ENCODE measurements around the gene GNAZ.
A peak's percentile ranks its signal among the peaks of the same experiment; 100 is the strongest.

The GNAZ gene

DNA sequence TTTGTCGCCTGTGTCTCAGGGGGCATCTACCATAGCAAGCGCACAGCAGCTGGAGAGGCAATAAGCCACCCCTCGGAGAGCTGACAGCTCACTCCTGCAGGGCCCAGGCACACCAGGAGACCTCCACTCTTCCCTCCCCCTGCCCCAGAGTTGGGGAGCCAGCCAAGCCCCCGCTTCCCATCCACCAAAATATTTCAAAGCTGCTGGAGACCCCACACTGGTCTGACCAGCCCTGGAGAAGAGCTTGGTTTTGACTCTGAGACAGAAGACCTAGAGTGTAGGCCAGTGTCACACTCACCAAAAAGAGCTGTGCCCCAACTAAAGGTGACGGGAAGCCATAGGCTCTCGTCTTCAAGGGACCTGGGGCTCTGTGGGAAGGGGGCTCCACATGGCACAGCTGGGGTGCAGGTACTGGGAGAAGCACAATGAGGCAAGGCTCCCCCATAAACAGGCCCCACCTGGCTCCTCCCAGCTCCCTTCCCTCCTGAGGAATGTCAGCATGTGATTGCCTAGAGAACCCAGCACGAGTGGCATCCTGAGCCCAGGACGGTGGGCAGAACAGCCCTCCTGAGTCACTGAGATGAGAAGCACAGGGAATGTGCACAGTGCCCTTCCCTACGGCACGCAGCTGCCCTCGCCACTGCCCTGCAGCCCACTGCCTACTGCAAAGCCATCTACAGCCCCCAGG is 5.8 kb upstream of the GNAZ start:
- DNase-seq = no peak
- no peak for ATAC-seq

DNA sequence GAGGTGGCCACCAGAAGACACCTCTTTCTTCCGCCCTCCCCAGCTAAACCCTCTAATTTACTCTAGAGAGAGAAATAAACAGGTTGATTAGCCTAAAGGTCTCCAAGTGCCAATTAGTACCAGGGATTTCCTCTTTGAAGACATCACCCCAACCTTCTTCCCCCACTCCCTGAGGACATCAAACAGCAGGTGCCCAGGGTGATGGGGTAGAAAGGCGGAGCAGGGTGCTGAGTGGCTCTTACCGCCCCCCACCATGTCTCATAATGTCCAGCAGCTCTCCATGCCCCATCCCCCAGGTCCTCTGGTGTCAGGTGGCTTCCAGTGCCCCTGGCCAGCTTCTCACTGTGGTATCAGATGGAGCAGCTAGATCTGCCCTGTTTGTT is 5.3 kb upstream of the GNAZ start:
- ATAC-seq (no peak), DNase-seq (no peak)

- ATAC-seq (no peak), DNase-seq (no peak)
Measured at GRCh38 chr22:23065495-23066122, 4.7 kb upstream of the GNAZ start.

- peak; percentile 1 for DNase-seq
- ATAC-seq = no peak
Measured at GRCh38 chr22:23066200-23067022, 3.9 kb upstream of the GNAZ start.

DNA sequence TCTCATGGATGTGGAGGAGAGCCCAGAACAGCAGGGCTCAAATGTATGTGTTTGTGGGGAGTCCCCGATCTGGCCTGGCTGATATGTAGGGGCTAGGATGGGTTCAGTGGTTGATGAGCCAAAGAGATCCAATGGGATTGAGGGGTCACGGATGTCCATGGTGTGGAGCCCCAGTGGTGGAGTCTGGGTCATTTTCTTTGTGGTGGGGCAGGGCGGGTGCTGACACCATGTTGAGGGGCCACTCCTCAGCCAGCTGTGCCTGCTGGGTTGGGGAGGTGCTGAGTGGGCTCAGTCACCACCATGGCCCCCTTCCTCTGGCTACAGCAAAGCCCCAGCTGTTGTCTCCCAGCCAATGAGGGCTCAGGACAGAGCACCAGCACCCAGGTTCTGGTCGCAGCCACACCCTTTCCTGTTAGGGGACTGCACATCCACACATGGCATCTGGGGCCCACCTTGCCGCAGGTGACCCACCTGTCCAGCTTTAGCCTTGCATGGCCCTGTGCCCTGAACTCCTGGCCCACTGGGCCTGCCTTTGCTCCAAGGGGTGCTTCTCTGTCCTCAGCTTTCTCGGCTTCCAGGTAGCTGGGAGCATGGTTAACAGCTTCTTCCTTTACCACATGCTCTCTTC is 3.2 kb upstream of the GNAZ start:
- peak; percentile 2 for DNase-seq
- ATAC-seq = no peak

DNA sequence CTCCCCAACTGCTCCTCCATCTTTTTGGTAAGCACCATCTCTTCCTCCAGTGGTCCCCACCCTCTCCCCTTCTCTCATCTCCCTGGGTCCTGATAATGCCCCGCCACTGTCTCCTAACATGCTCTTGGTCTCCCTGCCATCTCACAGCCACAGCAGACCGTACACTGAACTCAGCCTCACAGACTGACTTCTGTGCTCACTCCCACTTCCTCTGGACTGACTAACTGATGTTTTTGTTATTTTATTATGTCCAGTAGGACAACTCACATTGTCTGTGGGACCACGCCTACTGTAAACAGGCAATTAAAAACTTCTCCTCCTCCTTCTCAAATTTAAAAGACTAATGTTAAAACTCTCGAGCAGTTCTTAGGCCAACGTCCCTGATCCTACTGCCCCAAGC is 2.6 kb upstream of the GNAZ start:
- no peak for DNase-seq
- no peak for ATAC-seq

- no peak for ATAC-seq
- DNase-seq = no peak
Measured at GRCh38 chr22:23068096-23068831, 2.1 kb upstream of the GNAZ start.

DNA sequence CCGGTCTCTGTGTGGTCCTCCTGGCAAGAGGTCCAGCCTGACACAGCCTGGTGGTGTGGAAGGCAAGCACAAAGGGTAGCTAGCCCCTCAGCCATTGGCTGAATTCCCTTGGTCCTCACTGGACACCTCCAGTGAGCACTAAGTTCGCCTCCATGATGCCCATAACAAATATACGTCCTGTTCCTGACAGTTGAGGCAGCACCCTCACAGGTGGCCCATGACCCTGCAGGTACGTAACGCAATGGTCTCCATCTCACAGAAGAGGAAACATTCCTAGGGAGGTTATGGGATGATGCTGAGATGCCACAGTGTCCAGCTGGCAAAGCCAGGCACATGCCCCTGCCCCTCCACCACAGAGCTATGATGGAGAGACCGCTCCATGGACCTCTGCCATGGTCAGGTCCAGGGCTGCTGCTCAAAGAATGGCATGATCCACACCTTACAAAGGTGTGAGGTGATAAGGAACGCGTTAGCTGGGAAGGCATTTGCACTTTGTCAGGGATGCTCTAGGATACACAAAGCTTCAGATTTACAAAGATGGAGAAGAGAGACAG is 1.4 kb upstream of the GNAZ start:
- DNase-seq = no peak

DNA sequence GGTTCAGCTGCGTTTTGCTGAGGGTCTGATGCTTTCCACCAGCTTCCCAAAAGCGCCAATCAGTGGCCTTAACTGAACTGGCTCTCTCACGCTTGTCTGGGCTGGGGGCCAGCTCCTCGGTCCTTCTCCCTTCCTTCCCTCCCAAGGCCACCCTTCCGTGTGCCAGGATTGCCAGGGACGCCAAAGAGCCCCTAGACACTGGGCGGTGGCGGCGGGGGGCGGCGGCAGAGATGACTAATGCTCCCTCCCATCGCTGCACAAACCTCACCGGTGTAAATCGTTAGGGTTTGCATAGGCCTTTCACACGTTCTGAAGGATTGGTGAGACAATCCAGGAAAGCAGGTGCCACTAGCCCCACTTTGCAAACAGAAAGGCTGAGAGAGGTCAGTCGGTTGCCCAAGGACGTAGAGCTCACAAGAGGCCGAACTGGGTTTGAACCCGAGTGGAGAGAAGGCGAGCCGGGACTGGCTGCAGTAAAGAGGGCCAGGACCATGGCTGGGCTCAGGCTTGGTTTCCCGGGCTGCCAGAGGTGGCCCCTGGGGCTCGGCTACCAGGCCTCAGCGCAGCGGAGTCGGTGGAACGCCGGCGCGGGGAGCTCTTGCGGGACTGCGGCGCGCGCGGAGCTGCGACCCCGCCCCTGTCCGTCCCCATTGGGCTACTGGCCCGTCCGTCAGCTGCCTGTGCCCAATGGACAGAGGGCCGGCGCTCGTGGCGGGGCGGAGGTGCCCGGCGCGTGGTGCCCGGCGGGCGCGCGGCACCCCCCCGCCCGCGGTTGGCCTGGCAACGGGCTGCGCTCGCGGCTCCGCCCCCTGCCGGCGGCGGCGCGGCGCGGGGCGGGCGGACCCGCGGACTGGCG is 589 bp upstream of the GNAZ start:
- peak; percentile 92 for DNase-seq
- ATAC-seq = peak; percentile 94

More for the DNA sequence above, 1.4 kb upstream of the GNAZ start:
- ATAC-seq = no peak

GRCh38 chr22:23071230-23072076 is 1.1 kb downstream of the GNAZ start:
- ATAC-seq (no peak), DNase-seq (no peak)

- ATAC-seq (no peak), DNase-seq (no peak)
Measured at GRCh38 chr22:23072077-23072910, 2.0 kb downstream of the GNAZ start.

GRCh38 chr22:23072911-23073491 is 2.7 kb downstream of the GNAZ start:
- ATAC-seq (no peak), DNase-seq (no peak)

DNA sequence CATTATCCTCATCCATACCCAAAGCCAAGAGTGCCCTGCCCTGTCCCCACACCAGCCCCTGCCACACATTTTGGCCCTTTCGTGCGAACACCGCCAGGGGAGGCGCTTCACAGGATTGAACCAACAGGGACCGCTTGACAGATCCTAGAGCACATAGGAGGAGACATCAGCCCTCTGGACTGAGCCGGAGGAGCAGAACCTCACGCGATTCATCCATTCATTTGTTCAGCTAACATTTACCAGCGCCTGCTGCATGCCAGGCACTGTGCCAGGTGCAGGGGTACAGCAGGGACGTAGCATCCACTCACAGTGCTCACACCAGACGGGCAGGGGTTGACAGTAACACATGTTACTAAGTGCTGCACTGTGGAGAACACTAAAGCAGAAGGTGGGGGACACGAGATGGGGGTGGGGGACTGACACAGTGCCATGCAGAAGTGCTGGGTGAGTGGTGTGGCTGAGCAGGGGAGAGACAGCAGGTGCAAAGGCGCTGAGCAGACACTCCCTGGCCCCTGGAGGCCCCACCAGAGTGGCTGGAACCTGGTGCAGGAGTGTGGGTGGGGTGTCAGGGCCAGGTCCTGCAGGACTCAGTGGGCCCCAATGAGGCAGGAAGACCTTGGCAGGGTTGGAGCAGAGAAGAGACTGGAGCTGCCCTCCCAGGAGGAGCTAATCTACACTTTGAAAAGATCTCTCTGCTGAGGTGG is 3.4 kb downstream of the GNAZ start:
- DNase-seq (no peak), ATAC-seq (no peak)

DNA sequence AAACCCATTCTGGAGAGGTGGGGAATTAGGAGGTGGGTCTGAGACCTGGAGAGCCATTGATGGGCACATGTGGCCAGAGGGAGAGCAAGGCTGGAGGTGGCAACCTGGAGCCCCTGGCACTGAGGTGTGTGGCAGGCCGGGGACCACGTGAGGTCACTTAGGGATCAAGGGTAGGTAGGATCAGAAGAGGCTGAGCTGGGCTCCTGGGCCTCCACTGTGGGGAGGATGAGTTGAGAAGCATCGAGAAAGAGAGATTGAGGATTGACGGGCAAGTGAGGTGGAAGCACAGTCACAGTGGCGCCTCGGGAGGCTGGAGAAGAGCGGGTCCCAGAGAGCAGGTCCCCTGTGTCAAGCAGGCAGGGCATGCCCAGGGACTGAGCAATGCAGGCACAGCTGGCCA is 4.1 kb downstream of the GNAZ start:
- no peak for ATAC-seq
- DNase-seq = no peak

GRCh38 chr22:23075050-23075449 is 4.7 kb downstream of the GNAZ start:
- no peak for ATAC-seq
- no peak for DNase-seq

- DNase-seq (no peak), ATAC-seq (no peak)
Measured at GRCh38 chr22:23075525-23076216, 5.4 kb downstream of the GNAZ start.

DNA sequence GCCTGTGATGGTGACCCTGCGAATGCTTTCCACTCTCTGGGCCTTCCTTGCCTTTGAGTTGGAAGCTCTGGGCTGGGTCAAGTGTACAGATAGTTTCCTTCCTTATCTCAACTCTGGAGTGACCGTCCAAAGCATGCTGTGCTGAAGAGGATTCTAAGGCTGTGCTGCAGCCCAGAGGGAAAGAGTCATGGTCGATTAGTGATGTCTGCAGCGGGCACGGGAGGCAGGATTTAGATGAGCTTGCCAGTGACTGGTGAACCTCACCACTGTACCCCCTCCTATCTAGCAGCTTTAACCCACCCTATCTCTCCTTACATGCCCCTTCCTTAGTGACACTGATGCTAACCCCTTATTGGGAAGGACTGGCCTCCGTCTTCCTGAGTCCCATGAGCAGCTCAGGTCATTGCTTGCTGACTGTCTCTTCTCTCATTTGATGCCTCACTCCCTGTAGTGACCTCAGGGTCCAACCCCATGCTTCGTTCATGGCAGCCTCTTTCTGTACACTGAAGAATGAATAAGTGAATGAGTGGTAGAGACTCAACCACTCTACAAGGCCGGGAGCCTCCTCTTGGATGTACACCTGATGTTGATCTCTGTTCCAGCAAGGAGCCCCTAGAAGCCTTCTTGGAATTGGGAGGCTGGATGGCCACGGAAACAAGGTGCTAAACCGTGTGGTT is 6.7 kb downstream of the GNAZ start:
- no peak for DNase-seq
- ATAC-seq = no peak

Data from stimulated activated naive CD8-positive, alpha-beta T cell treated with anti-CD3 and anti-CD28 coated beads, Interleukin-15, Interleukin-2, amounts not matched to agents 100 U/mL and 50 U/mL, for 24 hours (primary cell).